Subcutaneous abdominal adipose tissue (tissue), 5 donors: ENCODE data around the gene ADD1.

Experiments
- H3K27ac ChIP-seq: one replicate; pipeline ENCODE4 v1.7.0; 2013; ENCODE audit warnings: low read depth, mild to moderate bottlenecking, inconsistent platforms, low read length, moderate library complexity
- H3K27me3 ChIP-seq, 5 donors: one replicate each; pipeline ENCODE4 v1.7.0; 2013; ENCODE audit warnings: low read length in 5 of 5, inconsistent platforms in 1 of 5; ENCODE audit not compliant: control insufficient read depth in 5 of 5, insufficient read depth in 4 of 5
- H3K36me3 ChIP-seq, 5 donors: one replicate each; pipeline ENCODE4 v1.7.0; 2013; ENCODE audit warnings: low read length in 5 of 5; ENCODE audit not compliant: control insufficient read depth in 5 of 5, insufficient read depth in 5 of 5
- H3K4me1 ChIP-seq, 5 donors: one replicate each; pipeline ENCODE4 v1.7.0; 2013; ENCODE audit warnings: low read length in 5 of 5, mild to moderate bottlenecking in 3 of 5, moderate library complexity in 1 of 5; ENCODE audit not compliant: control insufficient read depth in 5 of 5, insufficient read depth in 5 of 5
- H3K4me3 ChIP-seq, 5 donors: one replicate each; pipeline ENCODE4 v1.7.0; 2013; ENCODE audit warnings: low read length in 5 of 5, low read depth in 1 of 5
- H3K9ac ChIP-seq, 5 donors: one replicate each; pipeline ENCODE4 v1.7.0; 2013; ENCODE audit warnings: low read length in 5 of 5, mild to moderate bottlenecking in 4 of 5, moderate library complexity in 3 of 5
- H3K9me3 ChIP-seq, 5 donors: one replicate each; pipeline ENCODE4 v1.7.0; 2013; ENCODE audit warnings: low read length in 5 of 5; ENCODE audit not compliant: control insufficient read depth in 5 of 5
- donor health status: healthy.
- donor health status: healthy.
- donor health status: healthy.
- donor health status: healthy.
- donor health status: healthy.

Gene ADD1

GRCh38 chr4:2814627-2815270, 28.9 kb upstream of the ADD1 start:
- no peaks in the 10 kb centered on the region for H3K27me3 ChIP-seq
- no peaks in the 10 kb centered on the region for H3K9me3 ChIP-seq
- H3K4me1 ChIP-seq = peaks cover 11 to 80% (median 68%) of the 10 kb centered on the region in 5 donors
- peaks cover 0 to 23% (median 0%) of the 10 kb centered on the region in 5 donors for H3K36me3 ChIP-seq
- H3K27ac ChIP-seq = no peak overlapping the region
- no peak overlapping the region for H3K4me3 ChIP-seq
- H3K9ac ChIP-seq = no peak overlapping the region

- Histone ChIP-seq H3K9ac (no peak overlapping the region), H3K4me1 (peaks cover 7 to 62% (median 53%) of the 10 kb centered on the region in 5 donors), H3K27ac (no peak overlapping the region), H3K9me3 (no peaks in the 10 kb centered on the region), H3K4me3 (no peak overlapping the region), H3K36me3 (peaks cover 0 to 34% (median 10%) of the 10 kb centered on the region in 5 donors), H3K27me3 (no peaks in the 10 kb centered on the region)
Observed at GRCh38 chr4:2816401-2816954, 27.2 kb upstream of the ADD1 start.

- Histone ChIP-seq H3K27me3 (no peaks in the 10 kb centered on the region), H3K4me3 (peak overlapping the region in 2 of 5 donors; percentile 39 to 63), H3K4me1 (peaks cover 3 to 56% (median 46%) of the 10 kb centered on the region in 5 donors), H3K36me3 (peaks cover 0 to 36% (median 12%) of the 10 kb centered on the region in 5 donors), H3K27ac (no peak overlapping the region), H3K9me3 (no peaks in the 10 kb centered on the region), H3K9ac (no peak overlapping the region)
Observed at GRCh38 chr4:2817137-2817536, 26.5 kb upstream of the ADD1 start.

- no peaks in the 10 kb centered on the region for H3K9me3 ChIP-seq
- H3K9ac ChIP-seq = peak overlapping the region in 1 of 5 donors; percentile 49
- no peaks in the 10 kb centered on the region for H3K27me3 ChIP-seq
- peak overlapping the region in 4 of 5 donors; percentile 42 to 63 (median 44) for H3K4me3 ChIP-seq
- H3K27ac ChIP-seq = no peak overlapping the region
- H3K4me1 ChIP-seq = peaks cover 3 to 49% (median 40%) of the 10 kb centered on the region in 5 donors
- H3K36me3 ChIP-seq = peaks cover 0 to 43% (median 17%) of the 10 kb centered on the region in 5 donors
Observed at GRCh38 chr4:2817701-2818350, 25.8 kb upstream of the ADD1 start.

- Histone ChIP-seq H3K9me3 (no peaks in the 10 kb centered on the region), H3K36me3 (peaks cover 0 to 50% (median 23%) of the 10 kb centered on the region in 5 donors), H3K4me1 (peaks cover 3 to 45% (median 39%) of the 10 kb centered on the region in 5 donors), H3K4me3 (peak overlapping the region in 4 of 5 donors; percentile 11 to 62 (median 42)), H3K27ac (no peak overlapping the region), H3K9ac (peak overlapping the region in 2 of 5 donors; percentile 17 to 72), H3K27me3 (no peaks in the 10 kb centered on the region)
Observed at GRCh38 chr4:2818351-2818939, 25.2 kb upstream of the ADD1 start.

GRCh38 chr4:2819244-2820215, 24.1 kb upstream of the ADD1 start:
- H3K27ac ChIP-seq = no peak overlapping the region
- no peaks in the 10 kb centered on the region for H3K27me3 ChIP-seq
- peaks cover 3 to 43% (median 39%) of the 10 kb centered on the region in 5 donors for H3K4me1 ChIP-seq
- no peak overlapping the region for H3K4me3 ChIP-seq
- H3K9me3 ChIP-seq = no peaks in the 10 kb centered on the region
- H3K36me3 ChIP-seq = peaks cover 0 to 51% (median 33%) of the 10 kb centered on the region in 5 donors
- no peak overlapping the region for H3K9ac ChIP-seq

- no peaks in the 10 kb centered on the region for H3K9me3 ChIP-seq
- H3K27ac ChIP-seq = no peak overlapping the region
- H3K27me3 ChIP-seq = no peaks in the 10 kb centered on the region
- H3K4me3 ChIP-seq = no peak overlapping the region
- no peak overlapping the region for H3K9ac ChIP-seq
- peaks cover 3 to 51% (median 32%) of the 10 kb centered on the region in 5 donors for H3K4me1 ChIP-seq
- H3K36me3 ChIP-seq = peaks cover 0 to 52% (median 41%) of the 10 kb centered on the region in 5 donors
Observed at GRCh38 chr4:2820216-2820982, 23.2 kb upstream of the ADD1 start.

GRCh38 chr4:2822461-2823300, 21.0 kb upstream of the ADD1 start:
- peaks cover 0 to 73% (median 55%) of the 10 kb centered on the region in 5 donors for H3K36me3 ChIP-seq
- no peaks in the 10 kb centered on the region for H3K27me3 ChIP-seq
- no peak overlapping the region for H3K4me3 ChIP-seq
- no peaks in the 10 kb centered on the region for H3K9me3 ChIP-seq
- H3K4me1 ChIP-seq = peaks cover 1 to 44% (median 22%) of the 10 kb centered on the region in 5 donors
- no peak overlapping the region for H3K27ac ChIP-seq
- H3K9ac ChIP-seq = no peak overlapping the region
